ENCODE measurements around the gene CRIM1. TPM values are rescaled to one million over a fixed set of nuclear protein-coding genes. Genes with fewer than 3 reads are reported as not detected.

Gene CRIM1
- total RNA-seq, 1 experiment from 2014 or later: 27.6 TPM

DNA sequence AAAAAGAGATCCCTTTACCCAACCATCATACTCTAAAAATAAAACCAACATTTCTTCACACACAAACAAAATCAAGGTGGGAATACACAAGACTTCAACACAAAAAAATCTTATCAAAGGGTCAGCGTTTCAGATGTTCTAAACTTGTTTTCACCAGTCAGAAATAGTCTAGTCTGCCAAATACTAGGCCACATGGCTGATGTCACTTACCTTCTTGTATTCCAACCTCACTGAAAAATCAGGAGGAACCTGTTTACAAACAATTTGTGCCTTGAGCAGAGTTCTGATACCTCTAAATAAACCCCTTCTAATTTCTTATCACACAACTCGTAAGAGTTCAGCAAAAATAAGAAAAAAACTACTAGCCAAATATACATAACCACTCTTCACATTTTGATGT lies 222.3 kb downstream of the CRIM1 start:
- no peak overlapping the region for H2BK120ac ChIP-seq (ENCODE audit: low read depth, low read length, poor library complexity, severe bottlenecking)
- H3K23me2 ChIP-seq (ENCODE audit: insufficient read length, low read depth, low read length, poor library complexity, severe bottlenecking): no peaks in the 10 kb centered on the region
- H3K79me2 ChIP-seq (ENCODE audit: insufficient read depth, low read length): no peaks in the 10 kb centered on the region
- no peaks in the 10 kb centered on the region for H3K27me3 ChIP-seq (ENCODE audit: insufficient read depth, low read length)
- H2BK20ac ChIP-seq (ENCODE audit: low read depth, low read length, poor library complexity, severe bottlenecking): no peak overlapping the region
- DNase-seq: no peak
- no peak overlapping the region for H3K4me2 ChIP-seq (ENCODE audit: insufficient read depth, insufficient read length, low read length)
- H3K14ac ChIP-seq (ENCODE audit: insufficient read depth, low read length): no peak overlapping the region
- no peak overlapping the region for H2AFZ ChIP-seq (ENCODE audit: low read length)
- H3T11ph ChIP-seq (ENCODE audit: low read length): no peak overlapping the region
- Mint-ChIP-seq H3K4me1 (peaks cover 2 to 8% of the 10 kb centered on the region in 2 experiments), H3K36me3 (ENCODE audit: insufficient read depth in 1 of 3, low read depth in 3 of 3) (peaks cover 17 to 59% (median 57%) of the 10 kb centered on the region in 3 experiments; a peak in 6 of 7 replicates), H3K9me3 (no peaks in the 10 kb centered on the region), H3K4me3 (no peak overlapping the region), H3K27ac (no peak overlapping the region), H3K27me3 (ENCODE audit: low read depth) (no peaks in the 10 kb centered on the region)
- no peak overlapping the region for H2BK5ac ChIP-seq (ENCODE audit: insufficient read length, low read length)
- no peak overlapping the region for H3K4ac ChIP-seq (ENCODE audit: low read depth, low read length)
- TF ChIP-seq, protein P1, sequence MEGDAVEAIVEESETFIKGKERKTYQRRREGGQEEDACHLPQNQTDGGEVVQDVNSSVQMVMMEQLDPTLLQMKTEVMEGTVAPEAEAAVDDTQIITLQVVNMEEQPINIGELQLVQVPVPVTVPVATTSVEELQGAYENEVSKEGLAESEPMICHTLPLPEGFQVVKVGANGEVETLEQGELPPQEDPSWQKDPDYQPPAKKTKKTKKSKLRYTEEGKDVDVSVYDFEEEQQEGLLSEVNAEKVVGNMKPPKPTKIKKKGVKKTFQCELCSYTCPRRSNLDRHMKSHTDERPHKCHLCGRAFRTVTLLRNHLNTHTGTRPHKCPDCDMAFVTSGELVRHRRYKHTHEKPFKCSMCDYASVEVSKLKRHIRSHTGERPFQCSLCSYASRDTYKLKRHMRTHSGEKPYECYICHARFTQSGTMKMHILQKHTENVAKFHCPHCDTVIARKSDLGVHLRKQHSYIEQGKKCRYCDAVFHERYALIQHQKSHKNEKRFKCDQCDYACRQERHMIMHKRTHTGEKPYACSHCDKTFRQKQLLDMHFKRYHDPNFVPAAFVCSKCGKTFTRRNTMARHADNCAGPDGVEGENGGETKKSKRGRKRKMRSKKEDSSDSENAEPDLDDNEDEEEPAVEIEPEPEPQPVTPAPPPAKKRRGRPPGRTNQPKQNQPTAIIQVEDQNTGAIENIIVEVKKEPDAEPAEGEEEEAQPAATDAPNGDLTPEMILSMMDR (conservative IDR thresholded peaks at IDR 0.05): no peak
- H3K56ac ChIP-seq (ENCODE audit: insufficient read length, low read depth, low read length): no peak overlapping the region
- H4K8ac ChIP-seq (replicated peaks; ENCODE audit: insufficient read length, low read depth, low read length): no peak overlapping the region
- H2BK15ac ChIP-seq (ENCODE audit: low read depth, low read length): no peak overlapping the region
- no peaks in the 10 kb centered on the region for H3K4me1 ChIP-seq (ENCODE audit: insufficient read depth, low read length)
- H3K18ac ChIP-seq (ENCODE audit: insufficient read length, low read depth, low read length): no peak overlapping the region
- H2BK12ac ChIP-seq (ENCODE audit: insufficient read length, low read depth, low read length): no peak overlapping the region
- H2AK5ac ChIP-seq (ENCODE audit: insufficient read length, low read length): no peak overlapping the region
- H4K91ac ChIP-seq (ENCODE audit: insufficient read length, low read depth, low read length): no peak overlapping the region
- no peak overlapping the region for H3K27ac ChIP-seq (ENCODE audit: insufficient read length, low read depth, low read length)
- H3K23ac ChIP-seq (ENCODE audit: insufficient read length, low read depth, low read length): no peak overlapping the region
- no peaks in the 10 kb centered on the region for H3K9me3 ChIP-seq (ENCODE audit: control insufficient read depth, low read depth, low read length)
- no peak overlapping the region for H3K9ac ChIP-seq (ENCODE audit: extremely low read depth, insufficient read length, low read length)
- 100% methylated on average over 1 of the region's 2 CpGs for WGBS (ENCODE audit: extremely low coverage, insufficient read length, low lambda C conversion rate)
- no peak overlapping the region for H4K5ac ChIP-seq (ENCODE audit: insufficient read length, low read depth, low read length)
- no peaks in the 10 kb centered on the region for H4K20me1 ChIP-seq (ENCODE audit: control insufficient read depth, insufficient read depth, insufficient read length)
- no peaks in the 10 kb centered on the region for H3K79me1 ChIP-seq (ENCODE audit: insufficient read depth, low read depth, low read length, poor library complexity, severe bottlenecking)
